A549 (cell line): ENCODE results near the gene BRINP1. TPM values are rescaled to one million over a fixed set of nuclear protein-coding genes. Genes with fewer than 3 reads are reported as not detected.

Source experiments
- ATAC-seq, 2 experiments: fragments of 200-7000 bp in 1 of 2; fragments of >200 bp in 1 of 2; cut with Nextera tagmentation in 1 of 2; cut with Tn5 transposase in 1 of 2; 3 replicates each; pipeline versions ENCODE4 v1.8.0 to v1.9.1; 2018 to 2020; ENCODE audit warnings: mild to moderate bottlenecking in 1 of 2, moderate library complexity in 1 of 2
- CTCF ChIA-PET: fragments of 300-600 bp; sonication (Branson Sonifier 250); formaldehyde crosslinking; extraction: SDS; loops from one replicate; lab custom pipeline; 2021; ENCODE audit warnings: antibody characterized with exemption, inconsistent platforms; lab: Yijun Ruan, JAX
- POLR2A ChIA-PET: fragments of 350-600 bp; formaldehyde crosslinking; extraction: SDS; loops from one replicate; lab custom pipeline; 2021; ENCODE audit warnings: antibody characterized with exemption, inconsistent platforms; lab: Yijun Ruan, JAX
- DNase-seq, 2 experiments: peaks; one replicate each; pipeline versions ENCODE4 v3.0.0 to v3.0.0-alpha.2; 2011 to 2016; ENCODE audit warnings: low read depth in 1 of 2, low spot score in 1 of 2
- FAIRE-seq: peaks from 2 replicates; lab custom pipeline; 2011; peaks lifted over from hg19 to GRCh38; lab: Jason Lieb, UNC
- H3K27ac ChIP-seq, 2 experiments: fragments of >200 bp; sonication (Bioruptor Twin); formaldehyde crosslinking; 3 replicates each; pipeline ENCODE4 v1.5.1; 2016 to 2017
- H3K4me1 ChIP-seq: fragments of >200 bp; sonication (Bioruptor Twin); formaldehyde crosslinking; 3 replicates; pipeline ENCODE4 v1.6.1; 2016
- H3K4me2 ChIP-seq: fragments of >200 bp; sonication (Bioruptor Twin); formaldehyde crosslinking; 3 replicates; pipeline ENCODE4 v1.6.1; 2016
- H3K4me3 ChIP-seq: fragments of >200 bp; sonication (Bioruptor Twin); formaldehyde crosslinking; 3 replicates; pipeline ENCODE4 v1.5.1; 2016
- H3K9me3 ChIP-seq: fragments of >200 bp; sonication (Bioruptor Twin); formaldehyde crosslinking; 3 replicates; pipeline ENCODE4 v1.6.1; 2016
- ATOH8 ChIP-seq: fragments of 250-450 bp; sonication (Bioruptor Pico); IDR thresholded peaks from 2 replicates; pipeline ENCODE4 v1.5.0; 2020; ENCODE audit warnings: low read depth, mild to moderate bottlenecking, moderate library complexity
- BHLHE40 ChIP-seq: IDR thresholded peaks from 2 replicates; pipeline ENCODE4 v1.6.1; 2012; ENCODE audit warnings: low read depth, low read length, inconsistent platforms
- E2F6 ChIP-seq: IDR thresholded peaks from 2 replicates; pipeline ENCODE4 v1.6.1; 2012; ENCODE audit warnings: low read depth, borderline replicate concordance
- ELK1 ChIP-seq: fragments of 150-350 bp; IDR thresholded peaks from 2 replicates; pipeline ENCODE4 v1.6.1; 2014; ENCODE audit warnings: low read depth, mild to moderate bottlenecking, low read length
- ESRRA ChIP-seq: fragments of 150-350 bp; IDR thresholded peaks from 2 replicates; pipeline ENCODE4 v1.6.1; 2014; ENCODE audit warnings: mild to moderate bottlenecking, low read length, borderline replicate concordance
- GATA3 ChIP-seq: IDR thresholded peaks from 2 replicates; pipeline ENCODE4 v1.6.1; 2012; ENCODE audit warnings: borderline replicate concordance
- HDAC2 ChIP-seq: fragments of 200-600 bp; sonication (generic); IDR thresholded peaks from 2 replicates; pipeline ENCODE4 v1.6.1; 2016
- HEYL ChIP-seq: fragments of 250-450 bp; sonication (Bioruptor Pico); IDR thresholded peaks from 2 replicates; pipeline ENCODE4 v1.8.0; 2021; ENCODE audit warnings: mild to moderate bottlenecking, moderate library complexity
- HMGXB4 ChIP-seq: fragments of 250-450 bp; sonication (Bioruptor Pico); IDR thresholded peaks from 2 replicates; pipeline ENCODE4 v1.5.0; 2021; ENCODE audit warnings: mild to moderate bottlenecking, moderate library complexity, borderline replicate concordance
- HOXA7 ChIP-seq: fragments of 250-450 bp; sonication (Bioruptor Pico); IDR thresholded peaks from 2 replicates; pipeline ENCODE4 v1.5.0; 2020; ENCODE audit warnings: mild to moderate bottlenecking, moderate library complexity
- HOXB5 ChIP-seq: fragments of 250-450 bp; sonication (Bioruptor Pico); IDR thresholded peaks from 2 replicates; pipeline ENCODE4 v1.5.0; 2020; ENCODE audit warnings: mild to moderate bottlenecking, moderate library complexity
- JUN ChIP-seq, 2 experiments: fragments of >200 bp; sonication (Bioruptor Twin); formaldehyde crosslinking; IDR thresholded peaks; 2 replicates in 1 of 2; 3 replicates in 1 of 2; pipeline ENCODE4 v1.6.1; 2016 to 2017
- JUNB ChIP-seq: fragments of >200 bp; sonication (Bioruptor Twin); formaldehyde crosslinking; IDR thresholded peaks from 2 replicates; pipeline ENCODE4 v1.6.1; 2016
- NPAS2 ChIP-seq: fragments of 250-450 bp; sonication (Bioruptor Pico); IDR thresholded peaks from 2 replicates; pipeline ENCODE4 v1.8.0; 2022; ENCODE audit warnings: mild to moderate bottlenecking, moderate library complexity, borderline replicate concordance
- PBX3 ChIP-seq: IDR thresholded peaks from 2 replicates; pipeline ENCODE4 v1.6.1; 2012
- PHF8 ChIP-seq: fragments of 200-600 bp; sonication (generic); IDR thresholded peaks from 2 replicates; pipeline ENCODE4 v1.6.1; 2016; ENCODE audit warnings: low read depth, mild to moderate bottlenecking, antibody characterized with exemption, moderate library complexity, borderline replicate concordance
- RAD21 ChIP-seq, 2 experiments: fragments of >200 bp in 1 of 2; sonication (Bioruptor Twin) in 1 of 2; formaldehyde crosslinking in 1 of 2; IDR thresholded peaks in 1 of 2; conservative IDR thresholded peaks in 1 of 2; 2 replicates in 1 of 2; 3 replicates in 1 of 2; pipeline ENCODE4 v1.6.1; 2012 to 2018; ENCODE audit warnings: inconsistent platforms in 1 of 2
- RCOR1 ChIP-seq: fragments of 150-350 bp; IDR thresholded peaks from 2 replicates; pipeline ENCODE4 v1.6.1; 2014; ENCODE audit warnings: antibody characterized with exemption, low read length, low read depth
- RFX5 ChIP-seq: fragments of 450-650 bp; IDR thresholded peaks from 2 replicates; pipeline ENCODE4 v1.7.1; 2014; ENCODE audit warnings: antibody characterized with exemption, mild to moderate bottlenecking, moderate library complexity
- SMC3 ChIP-seq: fragments of >200 bp; sonication (Bioruptor Twin); formaldehyde crosslinking; IDR thresholded peaks from 3 replicates; pipeline ENCODE4 v1.6.1; 2018; ENCODE audit warnings: inconsistent platforms
- ZNF302 ChIP-seq: fragments of 250-450 bp; sonication (Bioruptor Pico); IDR thresholded peaks from 2 replicates; pipeline ENCODE4 v1.9.0; 2021; ENCODE audit warnings: inconsistent platforms, mild to moderate bottlenecking, moderate library complexity
- ZSCAN20 ChIP-seq: fragments of 250-450 bp; sonication (Bioruptor Pico); IDR thresholded peaks from 2 replicates; pipeline ENCODE4 v1.8.0; 2022; ENCODE audit warnings: mild to moderate bottlenecking, moderate library complexity
- WGBS: methylation state at CpG from one replicate; pipeline ENCODE4 v1.1.6; 2017; ENCODE audit errors: missing lambda C conversion rate; 5-methylcytosine and 5-hydroxymethylcytosine counted together
- polyA plus RNA-seq, 4 experiments: library from polyadenylated mRNA; depleted of rRNA in 3 of 4; stranded (reverse); fragments of >200 nt; fragmentation: RNase III in 1 of 4; extraction: RNeasy Plus Mini Kit Qiagen cat#74134 plus additional on column Dnase treatment in 1 of 4; gene quantifications; 2 replicates in 3 of 4; 3 replicates in 1 of 4; pipeline ENCODE4 v1.2.3, GENCODE V29; 2011 to 2017

Gene BRINP1
- polyA plus RNA-seq, 2 of the 4 experiments (the other 2 are of a cell fraction) = 0.13 to 0.17 TPM

GRCh38 chr9:119357336-119358096, 11.7 kb downstream of the BRINP1 start:
- no peak overlapping the region for H3K4me2 ChIP-seq
- no peak overlapping the region for H3K27ac ChIP-seq
- no peak for FAIRE-seq
- H3K9me3 ChIP-seq = no peaks in the 10 kb centered on the region
- no peak for DNase-seq
- WGBS = 0% methylated on average over 2 of the region's 2 CpGs
- no peak overlapping the region for H3K4me3 ChIP-seq
- H3K4me1 ChIP-seq = no peaks in the 10 kb centered on the region
- CTCF ChIA-PET = interaction anchor here (0.8 kb wide), 1 partner anchor 19 kb away, joined by 3 read pairs; no protein-coding TSS in a partner anchor
- POLR2A ChIA-PET = no interaction called here
- no peak for ATAC-seq
- TF ChIP-seq HOXA7 (CRISPR knock-in tag) (no peak), ESRRA (no peak), ELK1 (no peak), HEYL (CRISPR knock-in tag) (no peak), GATA3 (no peak), NPAS2 (no peak), ZNF302 (CRISPR knock-in tag) (no peak), RAD21 (conservative IDR thresholded peaks at IDR 0.05 in 1 of 2, IDR thresholded peaks at IDR 0.05 in 1 of 2) (no peak), E2F6 (no peak), JUNB (no peak), ZSCAN20 (no peak), RCOR1 (no peak), HDAC2 (no peak), RFX5 (no peak), HMGXB4 (CRISPR knock-in tag) (no peak), BHLHE40 (no peak), HOXB5 (no peak), PHF8 (no peak), PBX3 (no peak)
- TF ChIP-seq, all 56 proteins: peak for 0

GRCh38 chr9:119349351-119349825, 19.8 kb downstream of the BRINP1 start:
- Histone ChIP-seq H3K9me3 (no peaks in the 10 kb centered on the region), H3K4me3 (no peak overlapping the region), H3K4me2 (no peak overlapping the region), H3K4me1 (no peaks in the 10 kb centered on the region), H3K27ac (no peak overlapping the region)
- 35% methylated on average over 11 of the region's 11 CpGs for WGBS
- ATAC-seq = no peak
- ChIA-PET CTCF (no interaction called here), POLR2A (no interaction called here)
- no peak for DNase-seq
- FAIRE-seq = no peak
- TF ChIP-seq JUN (IDR thresholded peaks at IDR 0.05) = no peak
- no peak for TF ChIP-seq SMC3
- TF ChIP-seq BHLHE40 = no peak
- no peak for TF ChIP-seq ATOH8 (CRISPR knock-in tag)
- TF ChIP-seq, all 56 proteins: peak for 0
